ENCODE data around the gene KIAA1143. TPM values are rescaled to one million over a fixed set of nuclear protein-coding genes. Genes with fewer than 3 reads are reported as not detected.

Gene KIAA1143
- total and polyA plus RNA-seq, 9 of the 15 experiments (the other 6 are each of a cell fraction or from before 2014, with no cell fraction given) = 25.6 to 72.0 (median 42.2) TPM

DNA sequence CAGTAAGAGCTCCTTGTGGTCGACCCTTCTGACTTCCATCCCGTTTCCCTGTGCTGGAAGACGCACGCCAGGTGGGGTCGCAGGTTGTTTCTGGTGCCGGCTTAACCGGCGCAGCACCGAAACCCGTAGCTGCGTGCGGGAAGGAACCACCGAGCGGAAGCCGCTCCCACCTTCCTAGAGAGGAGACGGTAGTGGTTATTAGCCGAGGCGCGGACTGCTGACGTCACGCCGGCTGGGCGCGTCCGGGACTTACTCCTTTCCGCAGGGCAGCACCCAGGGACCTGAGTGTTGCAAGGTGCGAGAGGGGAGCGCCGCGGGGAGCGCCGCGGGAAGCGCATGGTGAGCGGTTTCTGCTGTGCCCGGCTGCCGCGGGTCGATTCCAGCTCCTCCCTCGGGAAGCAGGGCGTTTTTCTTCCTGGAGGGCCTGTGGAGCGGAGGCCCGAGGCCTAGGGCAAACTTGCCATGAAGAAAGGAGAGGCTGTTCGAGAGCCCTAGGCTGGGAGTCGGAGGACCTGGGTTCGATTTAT, 32.0 kb downstream of the KIAA1143 start, which contains the start of gene ZNF501 (continued):
- TF ChIP-seq NR2C1 (IDR thresholded peaks at IDR 0.05) (0 out of 2 replicates have a peak, but pooled peaks have one; percentile 37), NR2C1 (tag; IDR thresholded peaks at IDR 0.05) (peak; percentile 77), FOXP1 (CRISPR knock-in tag; IDR thresholded peaks at IDR 0.05) (no peak), ZBTB17 (CRISPR knock-in tag; IDR thresholded peaks at IDR 0.05) (peak; percentile 47; the same call in 1 of the 2 replicates), MYBL2 (IDR thresholded peaks at IDR 0.05; ENCODE audit: low read depth) (peak; percentile 35; the same call in 1 of the 2 replicates), MYBL2 (CRISPR knock-in tag; IDR thresholded peaks at IDR 0.05; ENCODE audit: borderline replicate concordance) (no peak), HNRNPL (IDR thresholded peaks at IDR 0.05; ENCODE audit: low read depth, low read length) (no peak), JUND (IDR thresholded peaks at IDR 0.05; ENCODE audit: borderline replicate concordance, low read depth, low read length) (peak; percentile 83), JUND (tag; IDR thresholded peaks at IDR 0.05; ENCODE audit: borderline replicate concordance, low read depth, low read length) (peak; percentile 3; the same call in 1 of the 3 replicates), TAF1 (IDR thresholded peaks at IDR 0.05; ENCODE audit: control insufficient read depth, extremely low read depth, insufficient read depth, low read length, severe bottlenecking) (peak; percentile 73), CHD2 (IDR thresholded peaks at IDR 0.05; ENCODE audit: low read depth, low read length) (peak; percentile 39; the same call in 1 of the 2 replicates), ATF7 (IDR thresholded peaks at IDR 0.05) (peak; percentile 91), TAF7 (tag; IDR thresholded peaks at IDR 0.05) (0 out of 2 replicates have a peak, but pooled peaks have one; percentile 5), ESRRA (IDR thresholded peaks at IDR 0.05; ENCODE audit: borderline replicate concordance, low read depth) (peak; percentile 90; the same call in 1 of the 2 replicates), ZKSCAN3 (CRISPR knock-in tag; IDR thresholded peaks at IDR 0.05) (no peak), PML (IDR thresholded peaks at IDR 0.05; ENCODE audit: low read length) (peak; percentile 41; the same call in 1 of the 2 replicates)
- TF ChIP-seq, protein P1, sequence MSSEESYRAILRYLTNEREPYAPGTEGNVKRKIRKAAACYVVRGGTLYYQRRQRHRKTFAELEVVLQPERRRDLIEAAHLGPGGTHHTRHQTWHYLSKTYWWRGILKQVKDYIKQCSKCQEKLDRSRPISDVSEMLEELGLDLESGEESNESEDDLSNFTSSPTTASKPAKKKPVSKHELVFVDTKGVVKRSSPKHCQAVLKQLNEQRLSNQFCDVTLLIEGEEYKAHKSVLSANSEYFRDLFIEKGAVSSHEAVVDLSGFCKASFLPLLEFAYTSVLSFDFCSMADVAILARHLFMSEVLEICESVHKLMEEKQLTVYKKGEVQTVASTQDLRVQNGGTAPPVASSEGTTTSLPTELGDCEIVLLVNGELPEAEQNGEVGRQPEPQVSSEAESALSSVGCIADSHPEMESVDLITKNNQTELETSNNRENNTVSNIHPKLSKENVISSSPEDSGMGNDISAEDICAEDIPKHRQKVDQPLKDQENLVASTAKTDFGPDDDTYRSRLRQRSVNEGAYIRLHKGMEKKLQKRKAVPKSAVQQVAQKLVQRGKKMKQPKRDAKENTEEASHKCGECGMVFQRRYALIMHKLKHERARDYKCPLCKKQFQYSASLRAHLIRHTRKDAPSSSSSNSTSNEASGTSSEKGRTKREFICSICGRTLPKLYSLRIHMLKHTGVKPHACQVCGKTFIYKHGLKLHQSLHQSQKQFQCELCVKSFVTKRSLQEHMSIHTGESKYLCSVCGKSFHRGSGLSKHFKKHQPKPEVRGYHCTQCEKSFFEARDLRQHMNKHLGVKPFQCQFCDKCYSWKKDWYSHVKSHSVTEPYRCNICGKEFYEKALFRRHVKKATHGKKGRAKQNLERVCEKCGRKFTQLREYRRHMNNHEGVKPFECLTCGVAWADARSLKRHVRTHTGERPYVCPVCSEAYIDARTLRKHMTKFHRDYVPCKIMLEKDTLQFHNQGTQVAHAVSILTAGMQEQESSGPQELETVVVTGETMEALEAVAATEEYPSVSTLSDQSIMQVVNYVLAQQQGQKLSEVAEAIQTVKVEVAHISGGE (CRISPR knock-in tag; IDR thresholded peaks at IDR 0.05) = peak in 2 of 3 experiments; percentile 62 to 94; a peak in 3 of 6 replicates
- TF ChIP-seq, protein P2, sequence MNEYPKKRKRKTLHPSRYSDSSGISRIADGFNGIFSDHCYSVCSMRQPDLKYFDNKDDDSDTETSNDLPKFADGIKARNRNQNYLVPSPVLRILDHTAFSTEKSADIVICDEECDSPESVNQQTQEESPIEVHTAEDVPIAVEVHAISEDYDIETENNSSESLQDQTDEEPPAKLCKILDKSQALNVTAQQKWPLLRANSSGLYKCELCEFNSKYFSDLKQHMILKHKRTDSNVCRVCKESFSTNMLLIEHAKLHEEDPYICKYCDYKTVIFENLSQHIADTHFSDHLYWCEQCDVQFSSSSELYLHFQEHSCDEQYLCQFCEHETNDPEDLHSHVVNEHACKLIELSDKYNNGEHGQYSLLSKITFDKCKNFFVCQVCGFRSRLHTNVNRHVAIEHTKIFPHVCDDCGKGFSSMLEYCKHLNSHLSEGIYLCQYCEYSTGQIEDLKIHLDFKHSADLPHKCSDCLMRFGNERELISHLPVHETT (CRISPR knock-in tag; conservative IDR thresholded peaks at IDR 0.05 in 1 of 2, IDR thresholded peaks at IDR 0.05 in 1 of 2) = 0 out of 4 replicates have a peak, but pooled peaks of 1 of the 2 experiments have one; percentile 67
- TF ChIP-seq, protein P3, sequence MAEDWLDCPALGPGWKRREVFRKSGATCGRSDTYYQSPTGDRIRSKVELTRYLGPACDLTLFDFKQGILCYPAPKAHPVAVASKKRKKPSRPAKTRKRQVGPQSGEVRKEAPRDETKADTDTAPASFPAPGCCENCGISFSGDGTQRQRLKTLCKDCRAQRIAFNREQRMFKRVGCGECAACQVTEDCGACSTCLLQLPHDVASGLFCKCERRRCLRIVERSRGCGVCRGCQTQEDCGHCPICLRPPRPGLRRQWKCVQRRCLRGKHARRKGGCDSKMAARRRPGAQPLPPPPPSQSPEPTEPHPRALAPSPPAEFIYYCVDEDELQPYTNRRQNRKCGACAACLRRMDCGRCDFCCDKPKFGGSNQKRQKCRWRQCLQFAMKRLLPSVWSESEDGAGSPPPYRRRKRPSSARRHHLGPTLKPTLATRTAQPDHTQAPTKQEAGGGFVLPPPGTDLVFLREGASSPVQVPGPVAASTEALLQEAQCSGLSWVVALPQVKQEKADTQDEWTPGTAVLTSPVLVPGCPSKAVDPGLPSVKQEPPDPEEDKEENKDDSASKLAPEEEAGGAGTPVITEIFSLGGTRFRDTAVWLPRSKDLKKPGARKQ (CRISPR knock-in tag; IDR thresholded peaks at IDR 0.05) = 0 out of 2 replicates have a peak, but pooled peaks have one; percentile 20
- TF ChIP-seq, protein P4, sequence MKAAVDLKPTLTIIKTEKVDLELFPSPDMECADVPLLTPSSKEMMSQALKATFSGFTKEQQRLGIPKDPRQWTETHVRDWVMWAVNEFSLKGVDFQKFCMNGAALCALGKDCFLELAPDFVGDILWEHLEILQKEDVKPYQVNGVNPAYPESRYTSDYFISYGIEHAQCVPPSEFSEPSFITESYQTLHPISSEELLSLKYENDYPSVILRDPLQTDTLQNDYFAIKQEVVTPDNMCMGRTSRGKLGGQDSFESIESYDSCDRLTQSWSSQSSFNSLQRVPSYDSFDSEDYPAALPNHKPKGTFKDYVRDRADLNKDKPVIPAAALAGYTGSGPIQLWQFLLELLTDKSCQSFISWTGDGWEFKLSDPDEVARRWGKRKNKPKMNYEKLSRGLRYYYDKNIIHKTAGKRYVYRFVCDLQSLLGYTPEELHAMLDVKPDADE (conservative IDR thresholded peaks at IDR 0.05; ENCODE audit: control insufficient read depth, low read depth, low read length) = peak; percentile 73

All from K562 (cell line).